ENCODE measurements around the gene KRT24.

Gene KRT24

GRCh38 chr17:40697297-40697696, 6.3 kb downstream of the KRT24 start:
- no peak for TF ChIP-seq CTCF (IDR thresholded peaks at IDR 0.05; ENCODE audit: borderline replicate concordance, insufficient read depth, low read depth, low read length)
- no peak overlapping the region for H3K4me3 ChIP-seq (ENCODE audit: low read depth, low read length)

- TF ChIP-seq CTCF (IDR thresholded peaks at IDR 0.05; ENCODE audit: borderline replicate concordance, insufficient read depth, low read depth, low read length) = no peak
- H3K4me3 ChIP-seq (ENCODE audit: low read depth, low read length) = no peak overlapping the region
These were observed 6.9 kb downstream of the KRT24 start for GRCh38 chr17:40696651-40697072.

GRCh38 chr17:40695874-40696472, 7.6 kb downstream of the KRT24 start:
- TF ChIP-seq CTCF (IDR thresholded peaks at IDR 0.05; ENCODE audit: borderline replicate concordance, insufficient read depth, low read depth, low read length) = no peak
- H3K4me3 ChIP-seq (ENCODE audit: low read depth, low read length) = no peak overlapping the region

- H3K4me3 ChIP-seq (ENCODE audit: low read depth, low read length) = no peak overlapping the region
- no peak for TF ChIP-seq CTCF (IDR thresholded peaks at IDR 0.05; ENCODE audit: borderline replicate concordance, insufficient read depth, low read depth, low read length)
These were observed 9.0 kb downstream of the KRT24 start for GRCh38 chr17:40694584-40694983.

- TF ChIP-seq CTCF (IDR thresholded peaks at IDR 0.05; ENCODE audit: borderline replicate concordance, insufficient read depth, low read depth, low read length) = no peak
- H3K4me3 ChIP-seq (ENCODE audit: low read depth, low read length) = no peak overlapping the region
These were observed 16.4 kb downstream of the KRT24 start for GRCh38 chr17:40687106-40687505.

- TF ChIP-seq CTCF (IDR thresholded peaks at IDR 0.05; ENCODE audit: borderline replicate concordance, insufficient read depth, low read depth, low read length) = no peak
- no peak overlapping the region for H3K4me3 ChIP-seq (ENCODE audit: low read depth, low read length)
These were observed 17.4 kb downstream of the KRT24 start for GRCh38 chr17:40686192-40686591.

- no peak for TF ChIP-seq CTCF (IDR thresholded peaks at IDR 0.05; ENCODE audit: borderline replicate concordance, insufficient read depth, low read depth, low read length)
- H3K4me3 ChIP-seq (ENCODE audit: low read depth, low read length) = no peak overlapping the region
These were observed 22.6 kb downstream of the KRT24 start for GRCh38 chr17:40680998-40681397.

Data from GM12875 (cell line).